DOHH2 (cell line): ENCODE measurements around the gene STARD10.

Source experiments
- H3F3A ChIP-seq: fragments of 200-600 bp; sonication (generic), shearing (Covaris generic); 2 replicates; pipeline ENCODE4 v1.6.0; 2016; ENCODE audit warnings: antibody characterized with exemption, mild to moderate bottlenecking; ENCODE audit not compliant: control insufficient read depth, insufficient read depth
- H3K27ac ChIP-seq: fragments of 200-600 bp; sonication (generic); 2 replicates; pipeline ENCODE4 v1.5.1; 2014; ENCODE audit warnings: low read depth, mild to moderate bottlenecking, low read length, moderate library complexity
- H3K27me3 ChIP-seq: fragments of 200-600 bp; sonication (generic); 2 replicates; pipeline ENCODE4 v1.6.1; 2014; ENCODE audit warnings: mild to moderate bottlenecking, low read length, mixed read lengths; ENCODE audit not compliant: control insufficient read depth
- H3K36me3 ChIP-seq: fragments of 200-600 bp; sonication (generic); 2 replicates; pipeline ENCODE4 v1.6.1; 2014; ENCODE audit warnings: mild to moderate bottlenecking, low read length, moderate library complexity, mixed read lengths; ENCODE audit not compliant: control insufficient read depth
- H3K4me1 ChIP-seq: fragments of 200-600 bp; sonication (generic); 2 replicates; pipeline ENCODE4 v1.6.1; 2014; ENCODE audit warnings: mild to moderate bottlenecking, low read length, mixed read lengths; ENCODE audit not compliant: control insufficient read depth
- H3K4me2 ChIP-seq: fragments of 200-600 bp; sonication (generic); 2 replicates; pipeline ENCODE4 v1.6.0; 2014; ENCODE audit warnings: mild to moderate bottlenecking, low read length, moderate library complexity
- H3K4me3 ChIP-seq: fragments of 200-600 bp; sonication (generic); 2 replicates; pipeline ENCODE4 v1.5.1; 2014; ENCODE audit warnings: mild to moderate bottlenecking, low read length, mixed read lengths
- H3K79me2 ChIP-seq: fragments of 200-600 bp; sonication (generic); 2 replicates; pipeline ENCODE4 v1.6.1; 2014; ENCODE audit warnings: mild to moderate bottlenecking, low read length, mixed read lengths; ENCODE audit not compliant: control insufficient read depth
- H3K9me2 ChIP-seq: fragments of 200-600 bp; sonication (generic); replicated peaks from 2 replicates; pipeline ENCODE4 v1.6.1; 2014; ENCODE audit warnings: mild to moderate bottlenecking, low read length, mixed read lengths; ENCODE audit not compliant: control insufficient read depth
- H3K9me3 ChIP-seq: fragments of 200-600 bp; sonication (generic); 2 replicates; pipeline ENCODE4 v1.6.1; 2014; ENCODE audit warnings: antibody characterized with exemption, low read length, mixed read lengths; ENCODE audit not compliant: control insufficient read depth, insufficient read depth
- H4K20me1 ChIP-seq: fragments of 200-600 bp; sonication (generic); 2 replicates; pipeline ENCODE4 v1.6.0; 2014; ENCODE audit warnings: low read depth, mild to moderate bottlenecking, antibody characterized with exemption, low read length, moderate library complexity; ENCODE audit not compliant: control insufficient read depth, insufficient read depth
- CTCF ChIP-seq: fragments of 200-600 bp; sonication (generic); IDR thresholded peaks from one replicate; pipeline ENCODE4 v1.5.1; 2014; ENCODE audit warnings: antibody characterized with exemption, mild to moderate bottlenecking, low read depth, low read length; ENCODE audit not compliant: poor library complexity, severe bottlenecking
- EZH2phosphoT487 ChIP-seq: fragments of 200-600 bp; sonication (generic); IDR thresholded peaks from 2 replicates; pipeline ENCODE4 v1.6.1; 2017; ENCODE audit warnings: borderline replicate concordance, mild to moderate bottlenecking, antibody characterized with exemption, low read length, moderate library complexity, mixed read lengths

STARD10 gene

DNA sequence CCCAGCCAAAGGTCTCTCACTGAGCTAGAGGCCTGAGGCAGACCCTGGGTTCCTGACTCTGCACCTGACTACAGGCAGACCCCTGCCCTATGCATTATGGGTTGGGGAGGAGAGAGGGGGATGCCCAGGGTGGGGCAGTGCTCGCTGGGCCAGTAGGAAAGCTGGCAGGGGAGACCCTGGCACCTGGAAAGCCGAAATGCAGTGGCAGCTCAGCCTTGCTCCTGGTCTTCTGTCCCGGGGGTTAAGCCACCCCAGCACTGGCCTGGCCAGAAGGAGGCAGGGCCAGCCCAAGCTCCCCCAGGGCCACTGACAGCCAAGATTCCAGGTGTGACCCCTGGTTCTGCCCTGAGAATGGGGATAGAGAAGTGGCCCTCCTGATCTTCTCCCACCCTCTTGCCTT lies 47.0 kb downstream of the STARD10 start:
- Histone ChIP-seq H3K27ac (no peak overlapping the region), H3K9me2 (no peaks in the 10 kb centered on the region), H3K36me3 (no peaks in the 10 kb centered on the region), H3K4me3 (no peak overlapping the region), H3K9me3 (no peaks in the 10 kb centered on the region), H3K27me3 (no peaks in the 10 kb centered on the region), H3K79me2 (peaks cover 38% of the 10 kb centered on the region), H3F3A (peaks cover 18% of the 10 kb centered on the region), H3K4me1 (peaks cover 54% of the 10 kb centered on the region), H4K20me1 (peaks cover 4% of the 10 kb centered on the region), H3K4me2 (no peak overlapping the region)
- TF ChIP-seq EZH2phosphoT487 (no peak), CTCF (no peak)

- Histone ChIP-seq H3K36me3 (no peaks in the 10 kb centered on the region), H3K27ac (no peak overlapping the region), H3F3A (peaks cover 18% of the 10 kb centered on the region), H3K4me1 (peaks cover 54% of the 10 kb centered on the region), H3K79me2 (peaks cover 31% of the 10 kb centered on the region), H3K9me3 (no peaks in the 10 kb centered on the region), H4K20me1 (peaks cover 4% of the 10 kb centered on the region), H3K4me3 (no peak overlapping the region), H3K27me3 (no peaks in the 10 kb centered on the region), H3K4me2 (no peak overlapping the region), H3K9me2 (no peaks in the 10 kb centered on the region)
- no peak for TF ChIP-seq EZH2phosphoT487
- TF ChIP-seq CTCF = no peak
These were observed 47.8 kb downstream of the STARD10 start for GRCh38 chr11:72745925-72746550.

DNA sequence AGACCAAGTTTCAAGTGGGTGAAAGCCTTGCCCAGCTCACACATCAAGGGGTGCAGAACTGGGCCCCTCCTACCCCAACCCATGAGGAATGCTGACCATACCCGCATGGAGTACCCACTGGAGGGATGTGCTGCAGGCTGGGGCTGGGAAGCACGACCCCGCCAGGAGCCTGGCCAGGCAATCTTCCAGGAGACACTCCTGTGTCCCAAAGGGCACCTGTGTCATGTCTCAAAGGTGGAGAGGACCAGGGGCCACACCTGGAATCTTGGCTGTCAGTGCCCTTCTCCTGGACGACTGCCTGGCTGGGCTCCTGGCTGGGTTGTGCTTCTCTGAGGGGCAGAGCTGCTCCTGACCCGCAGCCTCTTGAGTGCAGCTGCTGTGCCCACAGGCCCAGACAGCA lies 48.3 kb downstream of the STARD10 start:
- H4K20me1 ChIP-seq = peaks cover 4% of the 10 kb centered on the region
- peaks cover 21% of the 10 kb centered on the region for H3F3A ChIP-seq
- TF ChIP-seq EZH2phosphoT487 (no peak), CTCF (no peak)
- H3K27ac ChIP-seq = no peak overlapping the region
- H3K4me3 ChIP-seq = no peak overlapping the region
- no peak overlapping the region for H3K4me2 ChIP-seq
- no peaks in the 10 kb centered on the region for H3K36me3 ChIP-seq
- peaks cover 54% of the 10 kb centered on the region for H3K4me1 ChIP-seq
- no peaks in the 10 kb centered on the region for H3K27me3 ChIP-seq
- H3K9me3 ChIP-seq = no peaks in the 10 kb centered on the region
- H3K9me2 ChIP-seq = no peaks in the 10 kb centered on the region
- H3K79me2 ChIP-seq = peaks cover 31% of the 10 kb centered on the region
